ENCODE data around the gene TNFAIP8.

TNFAIP8 gene

DNA sequence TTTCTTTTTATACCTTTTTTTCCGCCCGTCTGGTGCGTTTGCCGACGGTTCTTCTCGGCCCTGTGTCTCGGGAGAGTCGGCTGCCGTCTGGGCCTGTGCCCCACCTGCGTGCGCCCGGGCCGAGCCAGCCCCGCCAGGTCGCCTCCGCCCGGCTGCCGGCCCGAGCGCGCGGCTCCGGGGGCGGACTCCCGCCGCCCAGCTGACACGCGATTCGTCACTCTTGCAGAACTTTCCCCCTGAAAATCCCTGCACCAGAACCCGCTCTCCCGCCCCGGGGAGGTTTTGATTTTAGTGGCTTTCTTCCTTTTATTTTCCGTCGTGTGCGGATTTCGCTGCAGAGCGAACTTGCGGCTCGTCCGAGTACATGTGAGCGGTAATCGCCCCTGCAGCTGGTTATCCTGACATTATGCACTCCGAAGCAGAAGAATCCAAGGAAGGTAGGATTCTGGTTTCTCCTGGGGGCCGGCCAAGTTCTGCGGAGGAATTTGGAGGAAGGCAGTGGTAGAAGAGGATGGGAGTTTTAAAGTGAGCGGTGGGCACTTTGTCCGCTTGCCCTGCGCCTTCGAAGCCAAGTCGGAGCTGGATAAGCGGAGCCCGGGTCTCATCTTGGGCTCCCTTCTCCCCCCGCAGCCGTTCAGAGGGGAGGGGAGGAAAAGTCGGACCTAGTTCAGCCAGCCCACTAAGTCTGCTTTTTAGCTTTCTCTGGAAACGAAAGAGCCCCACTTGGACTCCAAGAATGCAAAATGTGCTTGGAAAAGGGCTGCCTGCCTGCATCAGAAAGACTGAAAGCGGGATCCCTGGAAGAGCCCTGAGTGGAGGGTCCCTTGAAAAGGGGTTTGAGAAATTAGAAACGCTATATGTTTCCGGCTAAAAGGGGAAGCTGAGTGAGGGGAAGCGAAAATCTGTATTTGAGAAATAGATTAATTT, at the start of gene TNFAIP8:
TSS of gene TNFAIP8 (plus strand) at position 335 of the 927 bp plus-strand sequence. CDS start at position 407, 72 bp downstream.
- TF ChIP-seq, protein P1, sequence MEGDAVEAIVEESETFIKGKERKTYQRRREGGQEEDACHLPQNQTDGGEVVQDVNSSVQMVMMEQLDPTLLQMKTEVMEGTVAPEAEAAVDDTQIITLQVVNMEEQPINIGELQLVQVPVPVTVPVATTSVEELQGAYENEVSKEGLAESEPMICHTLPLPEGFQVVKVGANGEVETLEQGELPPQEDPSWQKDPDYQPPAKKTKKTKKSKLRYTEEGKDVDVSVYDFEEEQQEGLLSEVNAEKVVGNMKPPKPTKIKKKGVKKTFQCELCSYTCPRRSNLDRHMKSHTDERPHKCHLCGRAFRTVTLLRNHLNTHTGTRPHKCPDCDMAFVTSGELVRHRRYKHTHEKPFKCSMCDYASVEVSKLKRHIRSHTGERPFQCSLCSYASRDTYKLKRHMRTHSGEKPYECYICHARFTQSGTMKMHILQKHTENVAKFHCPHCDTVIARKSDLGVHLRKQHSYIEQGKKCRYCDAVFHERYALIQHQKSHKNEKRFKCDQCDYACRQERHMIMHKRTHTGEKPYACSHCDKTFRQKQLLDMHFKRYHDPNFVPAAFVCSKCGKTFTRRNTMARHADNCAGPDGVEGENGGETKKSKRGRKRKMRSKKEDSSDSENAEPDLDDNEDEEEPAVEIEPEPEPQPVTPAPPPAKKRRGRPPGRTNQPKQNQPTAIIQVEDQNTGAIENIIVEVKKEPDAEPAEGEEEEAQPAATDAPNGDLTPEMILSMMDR (IDR thresholded peaks at IDR 0.05; ENCODE audit: low read depth, low read length), result no peak
- peak; percentile 10 for DNase-seq (ENCODE audit: extremely low read depth, low read depth)

DNA sequence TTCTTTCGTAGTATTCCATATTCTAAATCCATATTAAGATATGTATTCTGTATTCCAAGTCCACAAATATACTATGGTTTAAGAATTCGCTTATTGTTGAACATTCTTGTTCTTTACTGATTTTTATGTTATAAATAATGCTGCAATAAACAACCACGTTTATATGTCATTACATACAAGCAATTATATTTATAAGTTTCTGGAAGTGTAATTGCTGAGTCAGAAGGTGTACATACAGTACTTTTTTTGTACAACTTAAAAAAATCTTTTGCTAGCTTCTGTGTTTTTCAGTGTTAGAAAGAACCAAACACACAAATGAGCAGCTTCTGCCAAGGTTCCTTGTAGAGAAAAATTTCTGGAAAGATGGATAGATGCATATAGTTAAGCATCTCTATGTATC, 48.6 kb upstream of the TNFAIP8 start:
- DNase-seq (ENCODE audit: extremely low read depth, low read depth), result no peak
- TF ChIP-seq, protein P1 (IDR thresholded peaks at IDR 0.05; ENCODE audit: low read depth, low read length), result no peak

DNA sequence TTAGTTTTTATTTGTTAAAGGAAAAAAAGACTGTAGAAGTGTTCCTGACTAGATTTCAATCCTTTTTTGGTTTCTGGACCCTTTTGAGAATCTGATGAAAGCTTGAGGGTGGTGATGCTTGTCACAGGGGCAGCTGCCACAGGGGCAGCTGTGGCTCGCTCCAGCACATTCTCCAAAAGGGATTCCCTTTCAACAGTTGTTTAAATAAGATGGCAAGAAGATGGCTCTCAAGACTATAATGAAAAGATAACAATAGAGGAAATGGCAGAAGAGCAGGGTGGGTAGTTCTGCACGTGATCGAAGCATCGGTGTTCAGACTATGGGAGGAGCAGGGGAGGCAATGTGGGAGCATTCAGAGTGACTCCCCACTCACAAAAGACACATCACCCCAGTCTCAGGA, 46.5 kb upstream of the TNFAIP8 start:
- DNase-seq (ENCODE audit: extremely low read depth, low read depth), result no peak
- TF ChIP-seq, protein P1 (IDR thresholded peaks at IDR 0.05; ENCODE audit: low read depth, low read length), result no peak

DNA sequence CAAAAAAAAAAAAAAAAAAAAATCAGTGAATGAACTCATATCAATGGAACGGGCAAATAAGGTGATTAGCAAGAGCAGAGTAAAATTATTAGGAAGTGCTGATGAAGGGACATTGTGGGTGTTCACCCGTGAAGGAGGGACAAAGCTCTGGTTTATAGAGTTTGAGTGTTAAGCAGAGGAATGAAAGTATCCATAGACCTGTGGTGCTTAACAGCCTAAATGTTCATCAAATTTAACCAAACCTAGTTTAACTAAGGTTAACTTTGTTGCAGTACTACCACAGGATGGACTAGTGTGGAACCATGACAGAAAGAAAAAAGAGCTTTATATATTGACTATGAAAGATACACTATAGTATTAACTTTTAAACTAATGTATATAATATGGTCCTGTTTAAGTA, 44.1 kb upstream of the TNFAIP8 start:
- TF ChIP-seq, protein P1 (IDR thresholded peaks at IDR 0.05; ENCODE audit: low read depth, low read length), result no peak
- DNase-seq (ENCODE audit: extremely low read depth, low read depth), result no peak

DNA sequence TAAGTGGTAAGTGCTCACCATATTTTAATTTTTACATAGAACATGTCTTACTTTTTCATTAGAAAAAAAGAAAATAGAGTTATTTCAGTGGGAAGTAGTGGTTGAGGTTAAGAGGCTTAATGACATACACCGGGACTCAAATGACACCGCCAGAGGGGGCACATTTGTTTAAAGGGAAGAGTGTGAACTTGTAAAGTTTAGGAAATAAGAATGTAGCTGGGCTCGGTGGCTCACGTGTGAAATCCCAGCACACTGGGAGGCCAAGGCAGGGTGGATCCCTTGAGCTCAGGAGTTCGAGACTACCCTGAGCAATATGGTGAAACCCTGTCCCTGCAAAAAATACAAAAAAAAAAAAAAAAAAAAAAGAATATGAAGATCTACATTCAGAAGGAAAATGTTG, 43.4 kb upstream of the TNFAIP8 start:
- TF ChIP-seq, protein P1 (IDR thresholded peaks at IDR 0.05; ENCODE audit: low read depth, low read length), result no peak
- DNase-seq (ENCODE audit: extremely low read depth, low read depth), result no peak

DNA sequence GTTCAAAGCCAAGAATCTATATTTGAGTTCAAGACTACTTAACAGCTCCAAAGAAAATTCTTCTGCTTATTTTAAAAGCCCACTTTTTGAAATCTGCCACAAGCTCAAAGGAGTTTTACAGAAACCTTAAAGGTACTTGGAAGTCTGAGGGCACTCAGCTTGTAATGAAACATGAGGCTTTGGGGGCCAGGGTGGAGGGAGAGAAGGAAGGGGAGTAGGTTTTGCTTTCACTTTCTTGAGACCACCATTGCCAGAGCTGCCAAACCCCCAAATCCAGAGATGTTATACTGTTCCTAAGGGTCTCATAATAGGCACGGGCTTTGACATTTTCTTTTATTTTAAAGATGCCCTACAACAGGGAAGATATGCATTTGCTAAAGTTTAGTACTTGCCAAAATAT, 42.6 kb upstream of the TNFAIP8 start:
- TF ChIP-seq, protein P1 (IDR thresholded peaks at IDR 0.05; ENCODE audit: low read depth, low read length), result no peak

More for the DNA sequence above, 42.6 kb upstream of the TNFAIP8 start:
- DNase-seq (ENCODE audit: extremely low read depth, low read depth), result no peak

Data from AG09319 (cell line).